HS-5 (cell line): Measurements from ENCODE around the gene CFAP61.

Source experiments
- DNase-seq: peaks from one replicate; pipeline ENCODE4 v3.0.0-alpha.2; 2012; ENCODE audit warnings: low read depth

The CFAP61 gene

GRCh38 chr20:20366551-20366875 lies 314.2 kb downstream of the CFAP61 start:
- DNase-seq, result no peak

DNA sequence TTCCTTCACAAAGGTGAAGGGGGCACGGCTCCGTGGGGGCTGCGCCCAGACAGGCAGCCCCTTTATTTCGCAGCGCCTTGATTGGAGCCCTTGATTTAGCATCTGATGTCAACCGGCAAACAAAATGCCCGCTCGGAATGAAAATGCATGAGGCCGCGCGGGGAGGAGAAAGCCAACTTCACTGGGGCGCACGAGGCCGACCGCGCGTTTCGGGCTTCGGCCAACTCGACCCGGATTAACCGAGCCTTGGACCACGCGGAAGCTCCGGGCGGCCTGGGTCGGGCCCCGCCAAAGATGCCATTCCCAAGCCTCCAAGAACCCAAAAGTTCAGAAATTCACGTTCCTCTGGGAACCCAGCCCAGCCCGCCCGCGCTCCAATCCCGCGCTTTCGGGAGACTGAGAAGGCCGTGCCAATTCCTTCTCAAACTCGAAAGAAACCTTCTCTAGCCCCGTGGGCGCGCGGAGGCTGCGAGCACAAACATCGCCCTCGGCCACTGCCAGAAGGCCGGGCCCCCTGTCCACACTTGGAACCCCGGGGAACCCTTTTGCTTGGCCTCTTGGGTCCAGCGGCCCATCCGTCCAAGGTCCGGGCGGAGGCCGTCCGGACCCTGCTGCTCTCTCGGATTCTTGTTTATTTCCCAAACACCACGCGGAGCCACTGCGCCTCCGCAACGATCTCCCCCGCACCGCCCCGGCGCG lies 314.7 kb downstream of the CFAP61 start:
- no peak for DNase-seq

GRCh38 chr20:20367575-20368417 lies 315.5 kb downstream of the CFAP61 start, which contains the start of gene INSM1:
Gene INSM1, plus strand, starts transcription at chr20:20368104. Its CDS starts 164 bp downstream, at chr20:20368268.
- no peak for DNase-seq

- no peak for DNase-seq
These were observed 316.3 kb downstream of the CFAP61 start for GRCh38 chr20:20368418-20369249.

DNA sequence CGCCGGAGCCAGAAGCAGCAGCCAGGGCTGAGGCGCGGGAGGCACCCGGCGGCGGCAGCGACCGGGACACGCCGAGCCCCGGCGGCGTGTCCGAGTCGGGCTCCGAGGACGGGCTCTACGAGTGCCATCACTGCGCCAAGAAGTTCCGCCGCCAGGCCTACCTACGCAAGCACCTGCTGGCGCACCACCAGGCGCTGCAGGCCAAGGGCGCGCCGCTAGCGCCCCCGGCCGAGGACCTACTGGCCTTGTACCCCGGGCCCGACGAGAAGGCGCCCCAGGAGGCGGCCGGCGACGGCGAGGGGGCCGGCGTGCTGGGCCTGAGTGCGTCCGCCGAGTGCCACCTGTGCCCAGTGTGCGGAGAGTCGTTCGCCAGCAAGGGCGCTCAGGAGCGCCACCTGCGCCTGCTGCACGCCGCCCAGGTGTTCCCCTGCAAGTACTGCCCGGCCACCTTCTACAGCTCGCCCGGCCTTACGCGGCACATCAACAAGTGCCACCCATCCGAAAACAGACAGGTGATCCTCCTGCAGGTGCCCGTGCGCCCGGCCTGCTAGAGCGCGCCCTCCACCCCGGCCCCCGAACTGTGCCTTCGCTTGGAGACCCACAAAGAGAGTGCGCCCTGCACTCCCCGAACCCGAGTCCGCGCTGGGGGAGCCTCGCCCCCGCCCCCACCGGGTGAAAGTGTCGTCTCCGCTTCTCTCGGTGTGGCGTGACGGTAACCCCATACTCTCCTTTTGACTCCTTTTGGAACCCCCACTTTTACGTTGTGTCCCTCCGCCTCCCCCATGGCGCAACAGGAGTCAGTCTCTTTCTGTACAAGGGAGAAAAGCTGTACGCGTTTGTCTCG lies 317.1 kb downstream of the CFAP61 start:
- DNase-seq, result no peak

- DNase-seq, result no peak
These were observed 317.8 kb downstream of the CFAP61 start for GRCh38 chr20:20370094-20370575.

GRCh38 chr20:20371083-20371482 lies 318.8 kb downstream of the CFAP61 start:
- no peak for DNase-seq

GRCh38 chr20:20371681-20372080 lies 319.3 kb downstream of the CFAP61 start:
- DNase-seq, result no peak

- no peak for DNase-seq
These were observed 320.8 kb downstream of the CFAP61 start for GRCh38 chr20:20373091-20373571.

- no peak for DNase-seq
These were observed 323.5 kb downstream of the CFAP61 start for GRCh38 chr20:20375862-20376261.

- no peak for DNase-seq
These were observed 333.9 kb downstream of the CFAP61 start for GRCh38 chr20:20386192-20386591.

DNA sequence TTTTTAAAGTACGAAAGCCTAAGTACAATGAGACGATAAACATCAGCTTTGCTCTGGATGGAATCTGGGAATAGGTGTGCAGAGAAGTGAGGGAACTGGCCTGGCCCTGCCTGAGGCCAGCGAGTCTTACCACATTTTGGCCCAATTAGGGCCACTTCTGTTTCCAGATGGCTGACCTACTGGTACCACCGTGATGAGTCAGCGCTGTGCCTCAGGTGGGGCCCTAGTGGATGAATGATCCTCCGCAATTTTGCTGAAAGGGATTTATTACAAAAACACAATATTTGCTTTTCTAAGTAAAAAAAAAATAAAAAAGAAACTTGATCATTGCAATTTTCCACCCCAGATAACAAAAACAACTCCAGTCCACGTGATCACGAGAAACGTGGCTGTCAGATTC lies 338.1 kb downstream of the CFAP61 start:
- no peak for DNase-seq

GRCh38 chr20:20391115-20391514 lies 338.8 kb downstream of the CFAP61 start:
- no peak for DNase-seq

DNA sequence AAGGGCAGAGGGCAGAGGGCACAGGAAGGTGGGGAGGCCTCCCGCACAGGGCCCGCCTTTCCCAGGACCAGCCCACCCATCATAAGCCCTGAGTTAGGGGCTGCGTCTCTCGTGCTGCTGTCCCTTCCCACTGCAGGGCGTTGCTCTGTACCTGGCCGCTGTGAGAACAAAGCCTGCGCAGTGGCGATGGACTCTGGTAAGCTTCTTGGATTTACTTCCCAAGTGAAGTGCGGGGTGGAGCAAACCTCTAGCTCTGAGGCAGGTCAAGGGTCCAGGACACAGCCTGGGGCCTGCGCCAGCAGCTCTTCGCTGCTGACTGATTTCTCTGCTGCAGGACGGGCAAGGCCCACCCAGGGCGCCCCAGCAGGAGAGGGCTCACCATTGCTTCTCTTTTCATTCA lies 339.4 kb downstream of the CFAP61 start:
- no peak for DNase-seq

DNA sequence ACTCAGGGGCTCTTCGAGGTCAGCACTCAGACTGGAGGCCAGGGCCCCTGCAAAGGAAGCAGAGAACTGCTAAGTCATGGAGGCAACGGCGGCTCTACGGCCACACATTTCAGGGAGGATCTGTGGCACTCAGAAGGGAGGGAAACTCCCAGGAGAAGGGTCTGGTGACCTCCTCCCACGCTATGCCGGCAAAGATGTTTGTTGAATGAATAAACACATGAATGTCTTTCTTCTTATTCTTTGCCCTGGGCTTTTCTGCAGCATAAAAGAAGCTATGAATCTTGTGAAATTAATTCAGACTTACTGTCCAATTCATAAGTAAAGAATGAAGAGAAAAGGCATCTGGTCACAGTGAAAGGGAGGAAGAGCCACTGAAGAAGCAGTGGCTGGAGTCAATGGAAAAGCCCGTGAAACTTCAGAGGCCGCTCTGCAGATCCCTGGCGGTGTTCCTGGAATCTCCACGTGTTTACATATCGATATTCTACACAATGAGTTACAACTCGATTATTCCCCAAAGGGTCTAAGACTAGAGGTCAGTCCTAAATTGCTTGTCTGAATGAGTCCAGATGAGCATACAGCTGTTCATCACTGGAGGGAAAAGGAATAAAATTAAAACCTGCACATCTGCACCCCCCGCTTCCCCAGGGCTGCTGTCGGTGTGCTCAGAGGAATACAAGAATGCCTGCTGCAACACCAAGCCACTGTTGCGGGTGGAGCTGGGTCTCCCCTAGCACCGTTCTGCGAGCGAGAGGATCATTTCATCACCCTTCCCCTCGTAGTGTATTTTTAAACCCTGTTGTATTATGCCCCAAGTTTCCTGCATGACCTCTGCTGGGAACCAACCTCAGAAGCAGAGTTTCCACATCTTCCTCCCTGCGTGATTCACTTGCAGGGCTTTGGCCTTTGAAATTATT lies 341.1 kb downstream of the CFAP61 start:
- DNase-seq, result no peak

- DNase-seq, result no peak
These were observed 342.8 kb downstream of the CFAP61 start for GRCh38 chr20:20395087-20395486.

DNA sequence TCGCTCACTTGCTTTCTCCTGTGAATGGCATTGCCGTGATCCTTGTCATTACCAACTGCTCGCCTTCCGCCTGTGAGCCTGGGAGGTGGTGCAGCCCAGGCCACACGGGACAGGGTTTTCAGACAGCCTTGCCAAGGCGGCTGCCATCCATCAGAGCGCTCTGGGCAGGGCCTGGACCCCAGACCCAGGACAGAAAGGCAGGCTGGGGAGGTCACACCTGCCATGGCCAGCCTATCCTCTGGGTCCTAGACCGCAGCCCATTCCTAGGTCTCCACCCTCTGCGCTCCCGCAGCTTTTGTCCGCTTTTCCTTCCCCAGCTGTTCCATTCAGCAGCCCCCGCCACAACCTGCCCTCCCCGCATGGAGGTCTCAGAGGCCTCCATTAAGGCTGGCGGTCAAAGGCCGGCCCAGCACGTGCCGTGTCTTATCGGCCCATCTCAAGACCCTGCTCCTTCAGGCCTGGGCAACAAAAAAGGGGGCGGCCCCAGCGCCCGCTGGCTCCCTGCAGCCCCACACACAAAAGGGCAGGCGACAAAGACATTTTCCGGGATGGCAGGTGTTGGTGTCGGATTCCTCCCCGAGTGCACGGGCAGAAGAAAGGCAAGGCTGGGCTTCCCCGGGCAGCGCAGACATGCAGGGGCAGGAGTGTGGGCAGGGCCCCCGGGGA lies 343.7 kb downstream of the CFAP61 start:
- no peak for DNase-seq

GRCh38 chr20:20396794-20397193 lies 344.5 kb downstream of the CFAP61 start:
- DNase-seq, result no peak

GRCh38 chr20:20398123-20398522 lies 345.8 kb downstream of the CFAP61 start:
- DNase-seq, result no peak
